ENCODE measurements around the gene NTN3.

DNA sequence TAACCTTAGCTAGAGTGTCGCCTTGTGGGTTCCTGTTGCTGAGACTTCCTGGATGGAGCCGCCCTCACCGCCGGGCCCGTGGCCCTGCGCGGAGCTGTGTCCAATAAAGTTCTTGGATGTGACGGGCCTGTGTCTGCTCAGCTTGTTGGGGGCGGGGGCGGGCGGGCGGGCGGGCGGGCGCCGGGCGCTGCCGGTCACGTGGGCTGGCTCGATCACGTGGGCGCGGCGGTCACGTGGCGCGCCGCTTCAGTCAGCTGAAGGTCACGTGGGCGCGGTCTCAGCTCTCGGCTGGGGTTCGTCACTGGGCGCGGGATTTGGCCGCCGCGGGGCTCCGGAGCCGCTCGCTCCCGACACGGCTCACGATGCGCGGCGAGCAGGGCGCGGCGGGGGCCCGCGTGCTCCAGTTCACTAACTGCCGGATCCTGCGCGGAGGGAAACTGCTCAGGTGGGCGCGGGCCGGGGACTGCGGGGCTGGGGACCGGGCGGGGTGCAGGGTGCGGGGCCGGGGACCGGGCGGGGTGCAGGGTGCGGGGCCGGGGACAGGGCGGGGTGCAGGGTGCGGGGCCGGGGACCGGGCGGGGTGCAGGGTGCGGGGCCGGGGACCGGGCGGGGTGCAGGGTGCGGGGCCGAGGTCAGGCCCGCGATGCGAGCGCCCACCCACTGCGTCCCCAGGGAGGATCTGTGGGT lies 49.1 kb downstream of the NTN3 start, which contains the start of gene AMDHD2:
- TF ChIP-seq, protein P1, sequence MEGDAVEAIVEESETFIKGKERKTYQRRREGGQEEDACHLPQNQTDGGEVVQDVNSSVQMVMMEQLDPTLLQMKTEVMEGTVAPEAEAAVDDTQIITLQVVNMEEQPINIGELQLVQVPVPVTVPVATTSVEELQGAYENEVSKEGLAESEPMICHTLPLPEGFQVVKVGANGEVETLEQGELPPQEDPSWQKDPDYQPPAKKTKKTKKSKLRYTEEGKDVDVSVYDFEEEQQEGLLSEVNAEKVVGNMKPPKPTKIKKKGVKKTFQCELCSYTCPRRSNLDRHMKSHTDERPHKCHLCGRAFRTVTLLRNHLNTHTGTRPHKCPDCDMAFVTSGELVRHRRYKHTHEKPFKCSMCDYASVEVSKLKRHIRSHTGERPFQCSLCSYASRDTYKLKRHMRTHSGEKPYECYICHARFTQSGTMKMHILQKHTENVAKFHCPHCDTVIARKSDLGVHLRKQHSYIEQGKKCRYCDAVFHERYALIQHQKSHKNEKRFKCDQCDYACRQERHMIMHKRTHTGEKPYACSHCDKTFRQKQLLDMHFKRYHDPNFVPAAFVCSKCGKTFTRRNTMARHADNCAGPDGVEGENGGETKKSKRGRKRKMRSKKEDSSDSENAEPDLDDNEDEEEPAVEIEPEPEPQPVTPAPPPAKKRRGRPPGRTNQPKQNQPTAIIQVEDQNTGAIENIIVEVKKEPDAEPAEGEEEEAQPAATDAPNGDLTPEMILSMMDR (conservative IDR thresholded peaks at IDR 0.05): no peak
- TF ChIP-seq EZH2 (IDR thresholded peaks at IDR 0.05; ENCODE audit: low read depth): no peak
